DMS53 (cell line): Measurements from ENCODE around the gene SPOUT1.

Experiments
- DNase-seq: peaks from one replicate; lab custom pipeline; 2025; lab: John Stamatoyannopoulos, UW

SPOUT1 gene

GRCh38 chr9:128771745-128772519, 57.7 kb downstream of the SPOUT1 start, which contains the start of gene ZER1:
Gene ZER1, minus strand, starts transcription at chr9:128771927. Its CDS starts 16,362 bp downstream, at chr9:128755565.
- peak; percentile 97 for DNase-seq

GRCh38 chr9:128771094-128771721, 58.4 kb downstream of the SPOUT1 start:
- peak; percentile 72 for DNase-seq

- no peak for DNase-seq
These were observed 59.1 kb downstream of the SPOUT1 start for GRCh38 chr9:128770286-128771030.
